Colonic mucosa (tissue), 4 donors: ENCODE data around the gene LRMDA. TPM values are rescaled to one million over a fixed set of nuclear protein-coding genes. Genes with fewer than 3 reads are reported as not detected.

ENCODE experiments used
- DNase-seq: peaks from one replicate; pipeline ENCODE4 v3.0.0-alpha.2; 2020
- H3K27ac ChIP-seq: fragments of 200-600 bp; one replicate; pipeline ENCODE4 v1.8.0; 2021
- H3K27me3 ChIP-seq: fragments of 200-600 bp; one replicate; pipeline ENCODE4 v1.8.0; 2021
- H3K36me3 ChIP-seq: fragments of 200-600 bp; one replicate; pipeline ENCODE4 v1.8.0; 2021
- H3K4me1 ChIP-seq: fragments of 200-600 bp; one replicate; pipeline ENCODE4 v1.8.0; 2021; ENCODE audit warnings: mild to moderate bottlenecking
- H3K4me3 ChIP-seq: fragments of 200-600 bp; one replicate; pipeline ENCODE4 v1.8.0; 2021
- H3K9ac ChIP-seq, 2 donors: one replicate each; pipeline ENCODE4 v1.7.0; 2013; ENCODE audit warnings: control low read depth in 2 of 2, low read depth in 2 of 2, low read length in 2 of 2
- H3K9me3 ChIP-seq: fragments of 200-600 bp; one replicate; pipeline ENCODE4 v1.8.0; 2021
- CTCF ChIP-seq: fragments of 200-600 bp; IDR thresholded peaks from one replicate; pipeline ENCODE4 v1.8.0; 2022; ENCODE audit warnings: antibody characterized with exemption, mild to moderate bottlenecking
- intact Hi-C: fragments of 100-400 bp; cut with DNase I; formaldehyde crosslinking; loops from one replicate; pipeline ENCODE4 v1.14.1; 2022
- total RNA-seq, 2 donors: library from RNA; stranded (reverse); fragmentation: NEBNext Ultra II Directional in 1 of 2; extraction: Animal tissue kit (Norgen Biotek cat#: 25700) in 1 of 2; gene quantifications; one replicate each; pipeline ENCODE4 v1.2.1, GENCODE V29; 2021
- donor health status: healthy.
- donor health status: DM: no; HTN: no; CAD: no.
- donor health status: DM: no; HTN: no; CAD: no.

Gene LRMDA
- total RNA-seq, 2 donors from 2014 or later = 2.5 to 5.2 TPM

GRCh38 chr10:76072384-76072783, 641.0 kb downstream of the LRMDA start:
- Histone ChIP-seq H3K9ac (no peak overlapping the region), H3K36me3 (no peaks in the 10 kb centered on the region), H3K4me1 (no peaks in the 10 kb centered on the region), H3K27ac (no peak overlapping the region), H3K9me3 (no peaks in the 10 kb centered on the region), H3K4me3 (no peak overlapping the region), H3K27me3 (no peaks in the 10 kb centered on the region)
- intact Hi-C loops = no loop called here
- no peak for DNase-seq
- TF ChIP-seq CTCF = no peak

- H3K4me1 ChIP-seq = no peaks in the 10 kb centered on the region
- no peak overlapping the region for H3K9ac ChIP-seq
- intact Hi-C loops = no loop called here
- no peaks in the 10 kb centered on the region for H3K27me3 ChIP-seq
- no peak for DNase-seq
- no peak for TF ChIP-seq CTCF
- no peak overlapping the region for H3K4me3 ChIP-seq
- H3K36me3 ChIP-seq = no peaks in the 10 kb centered on the region
- no peak overlapping the region for H3K27ac ChIP-seq
- H3K9me3 ChIP-seq = no peaks in the 10 kb centered on the region
These were observed 642.1 kb downstream of the LRMDA start for GRCh38 chr10:76073524-76073923.

- Histone ChIP-seq H3K36me3 (no peaks in the 10 kb centered on the region), H3K4me1 (no peaks in the 10 kb centered on the region), H3K9ac (no peak overlapping the region), H3K9me3 (no peaks in the 10 kb centered on the region), H3K27me3 (no peaks in the 10 kb centered on the region), H3K27ac (no peak overlapping the region), H3K4me3 (no peak overlapping the region)
- no peak for DNase-seq
- no peak for TF ChIP-seq CTCF
- intact Hi-C loops = no loop called here
These were observed 643.2 kb downstream of the LRMDA start for GRCh38 chr10:76074659-76075058.

- TF ChIP-seq CTCF = no peak
- H3K36me3 ChIP-seq = no peaks in the 10 kb centered on the region
- no peak for DNase-seq
- intact Hi-C loops = no loop called here
- H3K9ac ChIP-seq = no peak overlapping the region
- no peaks in the 10 kb centered on the region for H3K4me1 ChIP-seq
- H3K4me3 ChIP-seq = no peak overlapping the region
- no peaks in the 10 kb centered on the region for H3K27me3 ChIP-seq
- no peak overlapping the region for H3K27ac ChIP-seq
- H3K9me3 ChIP-seq = no peaks in the 10 kb centered on the region
These were observed 649.0 kb downstream of the LRMDA start for GRCh38 chr10:76080451-76080850.

- no peak overlapping the region for H3K4me3 ChIP-seq
- no peak overlapping the region for H3K9ac ChIP-seq
- H3K4me1 ChIP-seq = no peaks in the 10 kb centered on the region
- no peak for TF ChIP-seq CTCF
- intact Hi-C loops = no loop called here
- H3K9me3 ChIP-seq = no peaks in the 10 kb centered on the region
- no peaks in the 10 kb centered on the region for H3K27me3 ChIP-seq
- DNase-seq = no peak
- no peak overlapping the region for H3K27ac ChIP-seq
- no peaks in the 10 kb centered on the region for H3K36me3 ChIP-seq
These were observed 649.6 kb downstream of the LRMDA start for GRCh38 chr10:76080991-76081390.

- no peaks in the 10 kb centered on the region for H3K9me3 ChIP-seq
- peak overlapping the region; percentile 24 for H3K27ac ChIP-seq
- H3K9ac ChIP-seq = no peak overlapping the region
- H3K27me3 ChIP-seq = no peaks in the 10 kb centered on the region
- intact Hi-C loops = no loop called here
- no peaks in the 10 kb centered on the region for H3K36me3 ChIP-seq
- no peaks in the 10 kb centered on the region for H3K4me1 ChIP-seq
- no peak overlapping the region for H3K4me3 ChIP-seq
- DNase-seq = no peak
- no peak for TF ChIP-seq CTCF
These were observed 650.8 kb downstream of the LRMDA start for GRCh38 chr10:76082232-76082631.
